Panc1 (cell line): ENCODE measurements around the gene HEPHL1. TPM values are rescaled to one million over a fixed set of nuclear protein-coding genes. Genes with fewer than 3 reads are reported as not detected.

Experiments used
- ATAC-seq: fragments of 200-7000 bp; cut with Tn5 transposase; 2 replicates; pipeline ENCODE4 v1.9.1; 2020; ENCODE audit warnings: mild to moderate bottlenecking, moderate library complexity
- BruUV-seq: library from RNA; stranded (reverse); fragments of 400-500 nt; replicated peaks from 2 replicates; lab custom pipeline; 2021; lab: Mats Ljungman, UMichigan
- CTCF ChIA-PET: fragments of 300-600 bp; sonication (Branson Sonifier 250); formaldehyde crosslinking; loops from one replicate; lab custom pipeline; 2022; ENCODE audit warnings: antibody characterized with exemption; lab: Charles Lee
- POLR2A ChIA-PET: fragments of 300-600 bp; sonication (Branson Sonifier 250); formaldehyde crosslinking; loops from one replicate; lab custom pipeline; 2022; ENCODE audit warnings: antibody characterized with exemption; lab: Charles Lee
- DNase-seq: peaks from one replicate; pipeline ENCODE4 v3.0.0-alpha.2; 2010; ENCODE audit warnings: low read depth, low spot score
- H3K27ac ChIP-seq: 2 replicates; pipeline ENCODE4 v1.5.1; 2011; ENCODE audit warnings: mild to moderate bottlenecking, low read length, inconsistent platforms
- H3K27me3 ChIP-seq: fragments of 200-500 bp; sonication (Bioruptor generic); 2 replicates; pipeline ENCODE4 v1.6.0; 2014; ENCODE audit warnings: low read length, inconsistent platforms; ENCODE audit not compliant: control insufficient read depth, insufficient read depth
- H3K36me3 ChIP-seq: fragments of 200-500 bp; sonication (Bioruptor generic); 2 replicates; pipeline ENCODE4 v1.5.1; 2014; ENCODE audit warnings: inconsistent platforms, mild to moderate bottlenecking, low read length, moderate library complexity; ENCODE audit not compliant: control insufficient read depth, insufficient read depth
- H3K4me1 ChIP-seq: 2 replicates; pipeline ENCODE4 v1.5.1; 2011; ENCODE audit warnings: inconsistent platforms, mild to moderate bottlenecking, low read length, moderate library complexity; ENCODE audit not compliant: control insufficient read depth, insufficient read depth
- H3K4me3 ChIP-seq, 2 experiments: 2 replicates each; pipeline ENCODE4 v1.5.1; 2011 to 2012; ENCODE audit warnings: low read depth in 2 of 2, low read length in 2 of 2, mild to moderate bottlenecking in 2 of 2, inconsistent platforms in 1 of 2, moderate library complexity in 1 of 2
- H3K9me3 ChIP-seq: fragments of 200-500 bp; sonication (Bioruptor generic); 2 replicates; pipeline ENCODE4 v1.5.1; 2014; ENCODE audit warnings: low read depth, mild to moderate bottlenecking, inconsistent platforms, low read length, moderate library complexity; ENCODE audit not compliant: control insufficient read depth, insufficient read depth
- POLR2AphosphoS5 ChIP-seq: IDR thresholded peaks from 2 replicates; pipeline ENCODE4 v1.6.1; 2012; ENCODE audit warnings: mild to moderate bottlenecking, low read depth, low read length, moderate library complexity
- SIN3A ChIP-seq: IDR thresholded peaks from 2 replicates; pipeline ENCODE4 v1.6.1; 2012; ENCODE audit warnings: low read depth, mild to moderate bottlenecking, low read length, moderate library complexity, borderline replicate concordance; ENCODE audit not compliant: insufficient read depth
- TCF7L2 ChIP-seq: IDR thresholded peaks from 2 replicates; pipeline ENCODE4 v1.6.1; 2011; ENCODE audit warnings: mild to moderate bottlenecking, low read depth, low read length, inconsistent platforms
- in situ Hi-C: cut with HindIII; loops from 2 replicates; pipeline ENCODE4 v1.10.0; 2016; ENCODE audit warnings: low sequenced_read_pairs, low pct_unique_long_range_greater_than_20kb
- intact Hi-C: fragments of 100-400 bp; cut with micrococcal nuclease; formaldehyde crosslinking; loops from one replicate; pipeline ENCODE4 v1.10.0; 2022; ENCODE audit not compliant: unreplicated experiment
- total RNA-seq: library from RNA; stranded (reverse); gene quantifications from one replicate; pipeline ENCODE4 v1.2.1, GENCODE V29; 2021; ENCODE audit not compliant: unreplicated experiment
- TF ChIP-seq, protein P1 (sequence below): fragments of 450-650 bp; IDR thresholded peaks from 2 replicates; pipeline ENCODE4 v1.5.1; 2017; ENCODE audit warnings: mild to moderate bottlenecking
- TF ChIP-seq, protein P2 (sequence below), 2 experiments: IDR thresholded peaks; 2 replicates each; pipeline ENCODE4 v1.6.1; 2011 to 2012; ENCODE audit warnings: low read depth in 2 of 2, control low read depth in 1 of 2, low read length in 1 of 2, mild to moderate bottlenecking in 1 of 2, moderate library complexity in 1 of 2; ENCODE audit not compliant: insufficient read depth in 1 of 2

The HEPHL1 gene
- total RNA-seq, 1 experiment from 2014 or later = not detected

DNA sequence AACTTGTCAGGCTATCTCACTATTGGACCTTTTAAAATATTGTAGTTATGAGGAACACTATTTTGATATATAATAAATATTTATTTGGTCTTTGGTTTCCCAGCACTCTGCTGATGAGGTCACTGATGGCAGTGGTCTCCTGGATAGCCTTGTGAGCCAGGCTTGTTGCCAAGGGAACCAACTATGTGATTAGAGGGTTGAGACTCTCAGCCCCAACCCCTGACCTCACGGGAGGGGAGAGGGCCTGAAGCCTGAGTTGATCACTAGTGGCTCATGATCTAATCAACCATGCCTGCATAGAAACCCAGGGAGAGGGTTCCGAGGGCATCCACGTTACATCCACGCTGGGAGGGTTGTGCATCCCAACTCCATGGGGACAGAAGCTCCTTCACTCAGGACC, 118.3 kb downstream of the HEPHL1 start:
- Histone ChIP-seq H3K36me3 (no peaks in the 10 kb centered on the region), H3K4me1 (peaks cover 37% of the 10 kb centered on the region), H3K27me3 (no peaks in the 10 kb centered on the region), H3K4me3 (no peak overlapping the region), H3K27ac (no peak overlapping the region), H3K9me3 (no peaks in the 10 kb centered on the region)
- BruUV-seq = no TSS peak
- TF ChIP-seq SIN3A (no peak), TCF7L2 (no peak), POLR2AphosphoS5 (no peak)
- TF ChIP-seq, protein P1, sequence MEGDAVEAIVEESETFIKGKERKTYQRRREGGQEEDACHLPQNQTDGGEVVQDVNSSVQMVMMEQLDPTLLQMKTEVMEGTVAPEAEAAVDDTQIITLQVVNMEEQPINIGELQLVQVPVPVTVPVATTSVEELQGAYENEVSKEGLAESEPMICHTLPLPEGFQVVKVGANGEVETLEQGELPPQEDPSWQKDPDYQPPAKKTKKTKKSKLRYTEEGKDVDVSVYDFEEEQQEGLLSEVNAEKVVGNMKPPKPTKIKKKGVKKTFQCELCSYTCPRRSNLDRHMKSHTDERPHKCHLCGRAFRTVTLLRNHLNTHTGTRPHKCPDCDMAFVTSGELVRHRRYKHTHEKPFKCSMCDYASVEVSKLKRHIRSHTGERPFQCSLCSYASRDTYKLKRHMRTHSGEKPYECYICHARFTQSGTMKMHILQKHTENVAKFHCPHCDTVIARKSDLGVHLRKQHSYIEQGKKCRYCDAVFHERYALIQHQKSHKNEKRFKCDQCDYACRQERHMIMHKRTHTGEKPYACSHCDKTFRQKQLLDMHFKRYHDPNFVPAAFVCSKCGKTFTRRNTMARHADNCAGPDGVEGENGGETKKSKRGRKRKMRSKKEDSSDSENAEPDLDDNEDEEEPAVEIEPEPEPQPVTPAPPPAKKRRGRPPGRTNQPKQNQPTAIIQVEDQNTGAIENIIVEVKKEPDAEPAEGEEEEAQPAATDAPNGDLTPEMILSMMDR = no peak
- TF ChIP-seq, protein P2, sequence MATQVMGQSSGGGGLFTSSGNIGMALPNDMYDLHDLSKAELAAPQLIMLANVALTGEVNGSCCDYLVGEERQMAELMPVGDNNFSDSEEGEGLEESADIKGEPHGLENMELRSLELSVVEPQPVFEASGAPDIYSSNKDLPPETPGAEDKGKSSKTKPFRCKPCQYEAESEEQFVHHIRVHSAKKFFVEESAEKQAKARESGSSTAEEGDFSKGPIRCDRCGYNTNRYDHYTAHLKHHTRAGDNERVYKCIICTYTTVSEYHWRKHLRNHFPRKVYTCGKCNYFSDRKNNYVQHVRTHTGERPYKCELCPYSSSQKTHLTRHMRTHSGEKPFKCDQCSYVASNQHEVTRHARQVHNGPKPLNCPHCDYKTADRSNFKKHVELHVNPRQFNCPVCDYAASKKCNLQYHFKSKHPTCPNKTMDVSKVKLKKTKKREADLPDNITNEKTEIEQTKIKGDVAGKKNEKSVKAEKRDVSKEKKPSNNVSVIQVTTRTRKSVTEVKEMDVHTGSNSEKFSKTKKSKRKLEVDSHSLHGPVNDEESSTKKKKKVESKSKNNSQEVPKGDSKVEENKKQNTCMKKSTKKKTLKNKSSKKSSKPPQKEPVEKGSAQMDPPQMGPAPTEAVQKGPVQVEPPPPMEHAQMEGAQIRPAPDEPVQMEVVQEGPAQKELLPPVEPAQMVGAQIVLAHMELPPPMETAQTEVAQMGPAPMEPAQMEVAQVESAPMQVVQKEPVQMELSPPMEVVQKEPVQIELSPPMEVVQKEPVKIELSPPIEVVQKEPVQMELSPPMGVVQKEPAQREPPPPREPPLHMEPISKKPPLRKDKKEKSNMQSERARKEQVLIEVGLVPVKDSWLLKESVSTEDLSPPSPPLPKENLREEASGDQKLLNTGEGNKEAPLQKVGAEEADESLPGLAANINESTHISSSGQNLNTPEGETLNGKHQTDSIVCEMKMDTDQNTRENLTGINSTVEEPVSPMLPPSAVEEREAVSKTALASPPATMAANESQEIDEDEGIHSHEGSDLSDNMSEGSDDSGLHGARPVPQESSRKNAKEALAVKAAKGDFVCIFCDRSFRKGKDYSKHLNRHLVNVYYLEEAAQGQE (IDR thresholded peaks at IDR 0.05; ENCODE audit: insufficient read depth in 1 of 2, low read depth in 2 of 2, low read length in 1 of 2) = no peak
- intact Hi-C loops = no loop called here
- in situ Hi-C loops = no loop called here
- ChIA-PET POLR2A (no interaction called here), CTCF (no interaction called here)
- no peak for DNase-seq
- no peak for ATAC-seq

DNA sequence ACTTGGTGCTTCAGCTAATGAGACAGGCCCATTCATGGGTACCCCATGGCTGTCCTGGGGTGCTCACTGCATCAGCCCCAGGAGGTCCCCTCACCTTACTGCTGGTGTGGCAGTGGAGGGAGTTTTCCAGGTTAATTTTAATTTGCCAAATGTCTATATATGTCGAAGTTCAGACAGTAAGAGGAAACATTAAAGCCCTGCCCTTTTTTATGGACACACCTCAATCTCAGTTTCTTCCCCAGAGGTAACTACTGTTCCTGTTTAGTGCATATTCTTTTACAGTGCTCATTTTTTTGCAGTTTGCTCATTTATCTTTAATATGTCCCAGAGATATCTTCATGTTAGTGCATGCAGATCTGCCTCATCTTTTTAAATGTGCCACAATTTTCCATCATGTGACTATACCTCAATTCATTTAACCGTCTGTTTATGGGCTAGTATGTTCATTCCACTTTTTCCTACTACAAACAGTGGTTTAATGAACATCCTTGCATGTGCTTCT, 119.1 kb downstream of the HEPHL1 start:
- no peak for DNase-seq
- no peak overlapping the region for H3K27ac ChIP-seq
- H3K27me3 ChIP-seq = no peaks in the 10 kb centered on the region
- BruUV-seq = no TSS peak
- no peak overlapping the region for H3K4me3 ChIP-seq
- POLR2A ChIA-PET = no interaction called here
- TF ChIP-seq, protein P2 (IDR thresholded peaks at IDR 0.05; ENCODE audit: insufficient read depth in 1 of 2, low read depth in 2 of 2, low read length in 1 of 2) = no peak
- TF ChIP-seq, protein P1 = no peak
- TF ChIP-seq TCF7L2 (no peak), POLR2AphosphoS5 (no peak), SIN3A (no peak)
- H3K9me3 ChIP-seq = no peaks in the 10 kb centered on the region
- ATAC-seq = no peak
- CTCF ChIA-PET = no interaction called here
- no peaks in the 10 kb centered on the region for H3K36me3 ChIP-seq
- H3K4me1 ChIP-seq = peaks cover 29% of the 10 kb centered on the region
- intact Hi-C loops (no loop called here), in situ Hi-C loops (no loop called here)
